HG03439 (cell line): ENCODE results near the gene ECT2.
"Not testable (repeated sequence)": the region's sequence is repeated elsewhere in the genome, so short reads cannot be mapped to it uniquely, and the experiment has no call there.

ENCODE experiments used
- ATAC-seq: cut with Tn5 transposase; IDR thresholded peaks from one replicate; pipeline ENCODE4 v1.9.1; 2021; ENCODE audit warnings: mild to moderate bottlenecking, moderate library complexity; ENCODE audit not compliant: unreplicated experiment

ECT2 gene

DNA sequence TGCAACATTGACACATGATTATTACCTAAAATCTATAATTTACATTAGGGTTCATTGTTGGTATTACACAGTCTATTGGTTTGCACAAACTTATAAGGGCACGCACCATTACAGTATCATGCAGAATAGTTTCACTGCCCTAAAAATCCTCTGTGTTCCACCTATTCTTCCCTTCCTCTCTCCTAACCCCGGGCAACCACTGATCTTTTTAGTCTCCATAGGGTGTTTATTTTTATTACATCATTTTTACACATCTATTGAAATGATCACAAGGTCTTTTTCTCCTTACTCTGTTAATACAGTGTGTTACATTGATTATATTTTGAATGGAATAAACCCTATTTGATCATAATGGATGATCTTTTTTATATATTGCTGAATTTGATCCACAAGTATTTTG is 15.5 kb upstream of the ECT2 start:
- ATAC-seq: no peak

DNA sequence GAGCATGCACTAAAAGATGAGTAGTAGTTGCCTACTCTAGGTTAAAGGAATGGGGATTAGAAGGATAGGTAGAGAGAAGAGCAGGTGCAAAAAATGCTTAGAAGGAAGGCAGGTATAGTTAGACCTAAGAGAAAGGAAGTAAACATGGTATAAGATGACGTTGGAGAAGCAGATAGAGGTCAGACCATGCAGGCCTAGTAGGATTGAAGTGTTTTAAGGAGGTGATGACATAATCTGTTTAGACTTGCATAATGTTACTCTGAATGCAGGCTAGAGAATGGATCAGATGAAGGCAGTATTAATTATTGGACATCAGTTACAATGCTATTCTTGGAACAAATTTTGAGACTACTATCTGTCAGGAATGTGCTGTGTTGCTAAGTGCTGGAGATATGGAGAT is 11.1 kb upstream of the ECT2 start:
- no peak for ATAC-seq

- ATAC-seq: no peak
These were observed 4.1 kb upstream of the ECT2 start for GRCh38 chr3:172746475-172746874.

- ATAC-seq: no peak
These were observed 1.1 kb upstream of the ECT2 start for GRCh38 chr3:172749230-172749965.

GRCh38 chr3:172750069-172750367 is 508 bp upstream of the ECT2 start:
- no peak for ATAC-seq

DNA sequence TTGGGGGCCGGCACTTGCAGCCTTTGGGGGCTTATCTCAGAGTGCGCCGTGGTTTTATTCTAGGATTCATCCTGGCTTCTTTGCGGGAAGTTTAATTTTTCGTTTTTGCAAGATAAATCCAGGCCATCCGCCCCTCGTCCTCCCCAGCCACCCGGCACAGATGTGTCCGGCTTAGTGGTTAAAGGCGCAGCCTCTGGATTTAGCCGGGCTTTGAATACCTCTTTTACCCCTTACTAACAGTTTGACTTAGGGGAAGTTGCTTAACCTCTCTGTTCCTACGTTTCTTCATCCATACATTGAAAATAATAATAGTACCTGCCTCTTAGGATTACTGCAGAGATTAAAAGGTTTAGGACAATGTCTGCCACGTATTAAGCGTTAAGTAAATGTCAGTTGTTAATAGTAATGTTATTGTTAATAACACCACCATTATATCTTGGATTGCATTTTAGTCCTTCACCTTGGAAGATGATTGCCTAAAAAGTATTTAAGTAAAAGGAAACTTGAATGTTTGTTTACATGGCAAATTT is 714 bp downstream of the ECT2 start:
- ATAC-seq: peak; percentile 11

GRCh38 chr3:172752651-172753050 is 2.1 kb downstream of the ECT2 start:
- no peak for ATAC-seq

DNA sequence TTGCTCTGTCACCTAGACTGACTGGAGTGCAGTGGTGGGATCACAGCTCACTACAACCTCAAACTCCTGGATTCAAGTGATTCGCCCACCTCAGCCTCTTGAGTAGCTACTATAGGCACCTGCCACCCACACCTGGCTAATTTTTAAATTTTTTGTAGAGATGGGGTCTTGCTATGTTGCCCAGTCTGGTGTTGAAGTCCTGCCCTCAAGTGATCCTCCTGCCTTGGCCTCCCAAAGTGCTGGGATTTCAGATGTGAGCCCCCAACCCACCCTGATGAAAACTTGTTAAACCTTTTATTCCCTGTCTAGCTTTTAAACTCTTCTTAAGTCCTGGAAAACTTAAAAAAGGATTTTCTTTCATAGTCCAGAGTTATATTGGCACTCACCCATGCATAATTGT is 2.6 kb downstream of the ECT2 start:
- ATAC-seq: no peak

DNA sequence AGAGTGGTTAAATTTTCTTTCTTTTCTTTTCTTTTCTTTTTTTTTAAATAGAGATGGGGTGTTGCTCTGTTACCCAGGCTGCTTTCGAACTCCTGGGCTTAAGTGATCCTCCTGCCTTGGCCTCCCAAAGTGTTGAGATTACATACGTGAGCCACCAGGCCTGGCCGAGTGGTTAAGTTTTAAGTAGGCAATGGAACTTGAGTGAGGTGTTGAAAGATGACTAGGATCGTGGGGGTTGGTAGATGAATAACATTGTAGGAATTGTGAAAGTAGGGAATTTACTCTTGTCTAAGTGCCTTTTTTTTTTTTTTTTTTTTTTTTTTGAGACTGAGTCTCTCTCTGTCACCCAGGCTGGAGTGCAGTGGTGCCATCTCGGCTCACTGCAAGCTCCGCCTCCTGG is 9.9 kb downstream of the ECT2 start:
- ATAC-seq: not testable (repeated sequence)

GRCh38 chr3:172766241-172766640 is 15.7 kb downstream of the ECT2 start:
- ATAC-seq: no peak

GRCh38 chr3:172766718-172767405 is 16.3 kb downstream of the ECT2 start:
- ATAC-seq: no peak

GRCh38 chr3:172770382-172770781 is 19.9 kb downstream of the ECT2 start:
- no peak for ATAC-seq

DNA sequence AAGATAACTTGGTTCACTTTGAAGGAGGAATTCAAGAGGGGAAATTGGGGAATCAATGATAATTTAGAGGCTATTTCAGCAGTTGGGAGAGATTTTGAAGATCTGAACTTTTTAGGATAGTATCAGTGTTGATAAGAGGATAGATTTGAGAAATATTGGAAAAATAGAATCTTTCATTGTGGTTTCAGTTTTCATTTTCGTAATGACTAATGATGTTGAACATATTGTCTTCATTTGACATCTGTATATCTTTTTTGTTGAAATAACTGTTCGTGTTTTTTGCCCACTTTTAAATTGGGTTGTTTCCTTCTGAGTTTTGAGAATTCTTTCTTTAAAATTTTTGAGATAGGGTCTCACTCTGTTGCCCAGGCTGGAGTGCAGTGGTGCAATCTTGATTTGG is 21.1 kb downstream of the ECT2 start:
- ATAC-seq: no peak

- no peak for ATAC-seq
These were observed 25.7 kb downstream of the ECT2 start for GRCh38 chr3:172776049-172776717.

DNA sequence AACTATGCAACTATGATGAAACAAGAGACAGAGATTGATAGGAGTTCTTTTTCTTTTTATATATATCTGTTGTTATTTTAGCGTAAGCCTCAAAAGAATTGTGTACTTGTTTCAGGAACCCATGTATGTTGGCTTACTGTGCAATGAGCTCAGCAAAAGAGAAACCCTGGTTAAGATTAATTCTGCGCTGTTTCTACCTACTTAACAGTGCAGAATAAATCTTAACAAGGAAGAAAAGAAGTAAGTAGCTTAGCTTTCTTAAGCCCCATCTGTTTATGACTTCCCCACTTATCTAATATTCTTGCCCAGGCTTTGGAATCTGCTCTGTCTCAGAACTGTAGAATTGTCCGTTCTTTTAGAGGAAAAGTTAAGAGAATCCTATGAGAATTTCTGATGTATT is 27.4 kb downstream of the ECT2 start:
- ATAC-seq: no peak

DNA sequence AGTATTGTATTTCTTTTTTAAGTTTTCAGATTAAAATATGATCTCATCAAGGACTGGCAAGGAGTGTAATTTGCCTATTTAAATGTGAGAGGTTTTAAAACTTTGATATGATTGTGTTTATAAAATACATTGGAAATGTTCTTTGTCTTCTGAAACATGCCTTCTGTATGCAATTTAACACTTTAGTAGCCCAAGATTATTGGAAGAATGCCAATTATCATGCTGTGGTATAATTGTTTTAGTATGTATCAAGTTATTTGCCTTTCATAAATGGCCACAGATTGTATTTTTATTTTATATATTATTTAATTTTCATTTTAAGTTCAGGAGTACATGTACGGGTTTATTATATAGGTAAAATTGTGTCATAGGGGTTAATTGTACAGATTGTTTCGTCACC is 31.7 kb downstream of the ECT2 start:
- ATAC-seq: no peak

GRCh38 chr3:172786036-172786435 is 35.5 kb downstream of the ECT2 start:
- ATAC-seq: no peak

DNA sequence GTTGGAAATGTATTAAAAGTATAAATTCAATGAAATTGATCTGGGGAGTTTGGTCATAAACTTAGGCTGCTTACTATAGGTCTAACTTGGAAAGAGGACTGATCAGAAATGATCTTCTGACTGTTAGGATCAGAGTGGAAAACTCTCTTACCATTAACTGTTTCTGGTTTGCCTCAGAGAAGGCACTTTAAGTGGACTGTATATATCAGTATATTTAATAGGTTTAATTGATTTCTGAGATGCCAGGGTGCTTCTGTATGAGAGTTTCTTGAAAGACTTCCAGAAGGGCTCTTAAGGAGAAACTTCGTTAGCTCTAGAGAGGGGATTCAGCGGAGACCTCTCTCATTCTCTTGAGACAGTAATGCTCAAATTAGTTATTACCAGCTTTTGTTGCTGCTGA is 36.5 kb downstream of the ECT2 start:
- no peak for ATAC-seq

GRCh38 chr3:172787746-172788145 is 37.2 kb downstream of the ECT2 start:
- ATAC-seq: no peak

GRCh38 chr3:172799246-172799645 is 48.7 kb downstream of the ECT2 start:
- ATAC-seq: no peak

DNA sequence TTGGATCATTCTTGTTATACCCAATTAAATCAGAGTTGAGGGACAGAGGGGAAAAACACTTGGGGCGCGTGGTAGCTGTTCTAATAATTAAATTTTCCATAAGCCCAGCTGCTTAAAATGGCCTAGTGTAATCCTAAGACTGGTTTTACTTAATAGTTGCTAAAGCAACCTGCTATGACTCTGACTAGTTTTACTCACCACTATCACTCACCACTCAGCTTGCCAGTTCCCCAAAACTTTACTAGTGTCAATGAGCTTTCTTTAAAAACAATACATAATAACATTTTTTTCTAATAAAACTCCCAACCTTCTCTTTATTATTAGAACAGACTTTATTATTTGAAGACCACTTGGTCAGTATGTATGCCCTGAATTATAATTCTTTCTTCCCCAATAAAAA is 49.6 kb downstream of the ECT2 start:
- no peak for ATAC-seq

DNA sequence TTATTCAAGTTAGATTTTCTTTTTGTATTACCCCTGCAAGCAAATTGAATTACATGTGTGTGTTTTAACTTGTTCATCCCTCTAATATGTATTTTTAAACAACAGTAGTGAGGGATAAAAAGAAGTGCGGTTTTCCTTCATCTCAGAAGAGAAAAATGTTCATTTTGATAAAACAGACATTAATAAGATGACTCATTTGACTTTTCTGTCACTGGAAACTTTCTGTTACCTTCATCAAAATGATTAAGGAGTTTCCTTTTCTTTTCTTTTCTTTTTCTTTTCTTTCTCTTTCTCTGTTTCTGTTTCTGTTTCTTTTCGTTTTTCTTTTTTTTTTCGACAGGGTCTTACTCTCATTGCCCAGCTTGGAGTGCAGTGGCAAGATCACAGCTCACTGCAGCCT is 53.0 kb downstream of the ECT2 start:
- no peak for ATAC-seq
